Measurements from ENCODE around the gene RXFP4. TPM values are rescaled to one million over a fixed set of nuclear protein-coding genes. Genes with fewer than 3 reads are reported as not detected.

Gene RXFP4
- total and polyA plus RNA-seq, 9 of the 15 experiments (the other 6 are each of a cell fraction or from before 2014, with no cell fraction given) = 0.64 TPM; not detected in 8

GRCh38 chr1:155934097-155934935 is 7.1 kb upstream of the RXFP4 start, which contains the start of gene KHDC4 (continued):
- TF ChIP-seq MGA (IDR thresholded peaks at IDR 0.05) = no peak; the same call in 1 of the 2 replicates
- no peak for TF ChIP-seq JUNB (CRISPR knock-in tag; conservative IDR thresholded peaks at IDR 0.05)
- peak; percentile 10 for TF ChIP-seq PRDM10 (IDR thresholded peaks at IDR 0.05; ENCODE audit: partially characterized antibody)
- TF ChIP-seq HDAC6 (IDR thresholded peaks at IDR 0.05; ENCODE audit: low read depth, low read length) = no peak
- TF ChIP-seq MLX (CRISPR knock-in tag; conservative IDR thresholded peaks at IDR 0.05) = no peak
- no peak for TF ChIP-seq WHSC1 (IDR thresholded peaks at IDR 0.05; ENCODE audit: low read length)
- no peak for TF ChIP-seq STAT5B (CRISPR knock-in tag; IDR thresholded peaks at IDR 0.05)
- no peak for TF ChIP-seq FOXJ3 (CRISPR knock-in tag; IDR thresholded peaks at IDR 0.05)
- TF ChIP-seq RBFOX2 (IDR thresholded peaks at IDR 0.05; ENCODE audit: low read depth, low read length) = peak; percentile 98
- no peak for TF ChIP-seq XRCC3 (IDR thresholded peaks at IDR 0.05)
- TF ChIP-seq CHD2 (IDR thresholded peaks at IDR 0.05; ENCODE audit: low read depth, low read length) = no peak
- no peak for TF ChIP-seq ZSCAN32 (CRISPR knock-in tag; IDR thresholded peaks at IDR 0.05)
